ENCODE data around the gene RHOA.
"Not testable (repeated sequence)": the region's sequence is repeated elsewhere in the genome, so short reads cannot be mapped to it uniquely, and the experiment has no call there.

RHOA gene

GRCh38 chr3:49358884-49359225 lies 52.9 kb downstream of the RHOA start:
- no peak for DNase-seq

GRCh38 chr3:49358217-49358883 lies 53.4 kb downstream of the RHOA start, which contains the start of gene GPX1:
GPX1 (minus strand) TSS chr3:49358353; CDS start chr3:49358278, 75 bp downstream.
- peak; percentile 75 for DNase-seq

GRCh38 chr3:49357443-49358216 lies 54.1 kb downstream of the RHOA start:
- DNase-seq = peak; percentile 12

- not testable (repeated sequence) for DNase-seq
These were observed 54.7 kb downstream of the RHOA start for GRCh38 chr3:49357095-49357442.

GRCh38 chr3:49352890-49353421 lies 58.8 kb downstream of the RHOA start:
- no peak for DNase-seq

GRCh38 chr3:49352281-49352680 lies 59.5 kb downstream of the RHOA start:
- no peak for DNase-seq

- DNase-seq = no peak
These were observed 60.2 kb downstream of the RHOA start for GRCh38 chr3:49351521-49352011.

- DNase-seq = no peak
These were observed 62.2 kb downstream of the RHOA start for GRCh38 chr3:49349348-49350114.

- DNase-seq = not testable (repeated sequence)
These were observed 63.4 kb downstream of the RHOA start for GRCh38 chr3:49348361-49348760.

GRCh38 chr3:49346797-49347251 lies 65.0 kb downstream of the RHOA start:
- no peak for DNase-seq

- DNase-seq = no peak
These were observed 68.6 kb downstream of the RHOA start for GRCh38 chr3:49343163-49343562.

GRCh38 chr3:49341996-49342395 lies 69.8 kb downstream of the RHOA start:
- no peak for DNase-seq

- DNase-seq = peak; percentile 87
These were observed 71.6 kb downstream of the RHOA start, which contains the start of gene USP4 for GRCh38 chr3:49339941-49340800. USP4 (minus strand) TSS chr3:49340053; CDS start chr3:49340024, 29 bp downstream.

GRCh38 chr3:49339581-49339940 lies 72.2 kb downstream of the RHOA start:
- peak; percentile 34 for DNase-seq

GRCh38 chr3:49333916-49334633 lies 77.7 kb downstream of the RHOA start:
- no peak for DNase-seq

- no peak for DNase-seq
These were observed 78.7 kb downstream of the RHOA start for GRCh38 chr3:49333091-49333490.

- DNase-seq = no peak
These were observed 82.6 kb downstream of the RHOA start for GRCh38 chr3:49329186-49329585.

- not testable (repeated sequence) for DNase-seq
These were observed 83.4 kb downstream of the RHOA start for GRCh38 chr3:49328350-49328749.

- DNase-seq = no peak
These were observed 84.3 kb downstream of the RHOA start for GRCh38 chr3:49327485-49327884.

GRCh38 chr3:49324768-49325167 lies 87.0 kb downstream of the RHOA start:
- DNase-seq = no peak

GRCh38 chr3:49316696-49317457 lies 94.9 kb downstream of the RHOA start:
- no peak for DNase-seq
